MCF 10A (cell line): ENCODE results near the gene SEC22C. TPM values are rescaled to one million over a fixed set of nuclear protein-coding genes. Genes with fewer than 3 reads are reported as not detected.

ENCODE experiments used
- BruUV-seq: library from RNA; stranded (reverse); fragments of 400-500 nt; replicated peaks from 2 replicates; lab custom pipeline; 2021; lab: Mats Ljungman, UMichigan
- CTCF ChIA-PET: fragments of 300-600 bp; sonication (Branson Sonifier 250); formaldehyde crosslinking; extraction: SDS; loops from one replicate; lab custom pipeline; 2021; ENCODE audit warnings: antibody characterized with exemption, inconsistent platforms; lab: Yijun Ruan, JAX
- POLR2A ChIA-PET: fragments of 300-600, 350-650 bp; sonication (Branson Sonifier 250); formaldehyde crosslinking; extraction: SDS; loops from one replicate; lab custom pipeline; 2020; ENCODE audit warnings: antibody characterized with exemption, inconsistent platforms; lab: Yijun Ruan, JAX
- DNase-seq: peaks from one replicate; pipeline ENCODE4 v3.0.0-alpha.2; 2018; ENCODE audit not compliant: unreplicated experiment
- H3K27ac Mint-ChIP-seq: one replicate; pipeline ENCODE4 v1.8.0; 2022; ENCODE audit warnings: mild to moderate bottlenecking, low read depth, mixed read lengths; ENCODE audit not compliant: unreplicated experiment
- H3K27me3 Mint-ChIP-seq: one replicate; pipeline ENCODE4 v1.8.0; 2022; ENCODE audit warnings: mixed read lengths; ENCODE audit not compliant: insufficient read depth, unreplicated experiment
- H3K36me3 Mint-ChIP-seq: one replicate; pipeline ENCODE4 v1.8.0; 2022; ENCODE audit warnings: mild to moderate bottlenecking, moderate library complexity, mixed read lengths; ENCODE audit not compliant: insufficient read depth, unreplicated experiment
- H3K4me1 Mint-ChIP-seq: one replicate; pipeline ENCODE4 v1.8.0; 2022; ENCODE audit warnings: mixed read lengths; ENCODE audit not compliant: insufficient read depth, unreplicated experiment
- H3K4me3 Mint-ChIP-seq: one replicate; pipeline ENCODE4 v1.8.0; 2022; ENCODE audit warnings: mild to moderate bottlenecking, moderate library complexity, mixed read lengths; ENCODE audit not compliant: unreplicated experiment
- H3K9me3 Mint-ChIP-seq: one replicate; pipeline ENCODE4 v1.8.0; 2022; ENCODE audit warnings: mixed read lengths; ENCODE audit not compliant: unreplicated experiment
- intact Hi-C: fragments of 100-400 bp; cut with micrococcal nuclease; formaldehyde crosslinking; loops from 2 replicates; pipeline ENCODE4 v1.14.1; 2022
- total RNA-seq: library from RNA; stranded (reverse); gene quantifications from 2 replicates; pipeline ENCODE4 v1.2.3, GENCODE V29; 2022
- TF ChIP-seq, protein P1 (sequence below): fragments of 200-600 bp; IDR thresholded peaks from one replicate; pipeline ENCODE4 v1.8.0; 2022; ENCODE audit warnings: antibody characterized with exemption, mild to moderate bottlenecking; ENCODE audit not compliant: unreplicated experiment

SEC22C gene
- total RNA-seq, 1 experiment from 2014 or later, result 55.7 TPM

GRCh38 chr3:42500909-42501308, 80.9 kb downstream of the SEC22C start:
- Mint-ChIP-seq H3K27me3 (peaks cover 23% of the 10 kb centered on the region), H3K4me1 (peaks cover 21% of the 10 kb centered on the region), H3K27ac (no peak overlapping the region), H3K9me3 (no peaks in the 10 kb centered on the region), H3K4me3 (peak overlapping the region; percentile 36), H3K36me3 (no peaks in the 10 kb centered on the region)
- TF ChIP-seq, protein P1, sequence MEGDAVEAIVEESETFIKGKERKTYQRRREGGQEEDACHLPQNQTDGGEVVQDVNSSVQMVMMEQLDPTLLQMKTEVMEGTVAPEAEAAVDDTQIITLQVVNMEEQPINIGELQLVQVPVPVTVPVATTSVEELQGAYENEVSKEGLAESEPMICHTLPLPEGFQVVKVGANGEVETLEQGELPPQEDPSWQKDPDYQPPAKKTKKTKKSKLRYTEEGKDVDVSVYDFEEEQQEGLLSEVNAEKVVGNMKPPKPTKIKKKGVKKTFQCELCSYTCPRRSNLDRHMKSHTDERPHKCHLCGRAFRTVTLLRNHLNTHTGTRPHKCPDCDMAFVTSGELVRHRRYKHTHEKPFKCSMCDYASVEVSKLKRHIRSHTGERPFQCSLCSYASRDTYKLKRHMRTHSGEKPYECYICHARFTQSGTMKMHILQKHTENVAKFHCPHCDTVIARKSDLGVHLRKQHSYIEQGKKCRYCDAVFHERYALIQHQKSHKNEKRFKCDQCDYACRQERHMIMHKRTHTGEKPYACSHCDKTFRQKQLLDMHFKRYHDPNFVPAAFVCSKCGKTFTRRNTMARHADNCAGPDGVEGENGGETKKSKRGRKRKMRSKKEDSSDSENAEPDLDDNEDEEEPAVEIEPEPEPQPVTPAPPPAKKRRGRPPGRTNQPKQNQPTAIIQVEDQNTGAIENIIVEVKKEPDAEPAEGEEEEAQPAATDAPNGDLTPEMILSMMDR, result no peak
- ChIA-PET POLR2A (no interaction called here), CTCF (interaction anchor here (0.7 to 2.4 kb wide), 4 partner anchors 21 to 246 kb away, joined by 3 to 6 read pairs (median 3); no protein-coding TSS in a partner anchor)
- DNase-seq, result no peak
- no TSS peak for BruUV-seq
- intact Hi-C loops, result loop anchor here (1.0 to 5.0 kb wide), 3 partner anchors 39 to 381 kb away; no protein-coding TSS in a partner anchor

DNA sequence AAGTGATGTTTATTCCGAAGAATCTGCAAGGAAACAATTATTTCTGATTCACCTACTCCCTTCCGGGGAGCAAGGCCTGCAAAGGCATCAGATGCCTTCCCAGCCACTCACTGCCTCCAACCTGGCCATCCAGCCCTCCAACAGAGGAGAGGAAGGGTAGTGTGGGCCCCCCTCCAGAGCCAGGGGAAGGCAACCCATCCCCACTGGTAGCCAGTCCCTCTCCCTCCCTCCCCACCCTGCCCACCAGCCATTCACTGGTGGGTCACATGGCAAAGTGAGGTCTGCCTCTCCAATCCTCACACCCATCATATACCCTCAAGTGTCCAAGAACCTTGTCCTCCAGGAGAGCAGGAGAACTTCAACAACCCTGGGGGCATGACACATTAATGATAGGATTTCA, 81.7 kb downstream of the SEC22C start:
- TF ChIP-seq, protein P1, result no peak
- DNase-seq, result no peak
- intact Hi-C loops, result loop anchor here (2.0 to 5.0 kb wide), 2 partner anchors 47 to 382 kb away; no protein-coding TSS in a partner anchor
- Mint-ChIP-seq H3K4me3 (peak overlapping the region; percentile 36), H3K4me1 (peaks cover 21% of the 10 kb centered on the region), H3K9me3 (no peaks in the 10 kb centered on the region), H3K27me3 (peaks cover 23% of the 10 kb centered on the region), H3K36me3 (no peaks in the 10 kb centered on the region), H3K27ac (no peak overlapping the region)
- BruUV-seq, result no TSS peak
- CTCF ChIA-PET, result interaction anchor here (0.7 to 2.4 kb wide), 2 partner anchors 21 to 75 kb away, joined by 3 to 6 read pairs; no protein-coding TSS in a partner anchor
- POLR2A ChIA-PET, result no interaction called here

- Mint-ChIP-seq H3K27ac (no peak overlapping the region), H3K36me3 (no peaks in the 10 kb centered on the region), H3K4me1 (peaks cover 21% of the 10 kb centered on the region), H3K4me3 (no peak overlapping the region), H3K27me3 (peaks cover 23% of the 10 kb centered on the region), H3K9me3 (no peaks in the 10 kb centered on the region)
- ChIA-PET CTCF (no interaction called here), POLR2A (no interaction called here)
- no TSS peak for BruUV-seq
- DNase-seq, result no peak
- TF ChIP-seq, protein P1, result no peak
- intact Hi-C loops, result no loop called here
Measured at GRCh38 chr3:42499478-42499871, 82.3 kb downstream of the SEC22C start.

DNA sequence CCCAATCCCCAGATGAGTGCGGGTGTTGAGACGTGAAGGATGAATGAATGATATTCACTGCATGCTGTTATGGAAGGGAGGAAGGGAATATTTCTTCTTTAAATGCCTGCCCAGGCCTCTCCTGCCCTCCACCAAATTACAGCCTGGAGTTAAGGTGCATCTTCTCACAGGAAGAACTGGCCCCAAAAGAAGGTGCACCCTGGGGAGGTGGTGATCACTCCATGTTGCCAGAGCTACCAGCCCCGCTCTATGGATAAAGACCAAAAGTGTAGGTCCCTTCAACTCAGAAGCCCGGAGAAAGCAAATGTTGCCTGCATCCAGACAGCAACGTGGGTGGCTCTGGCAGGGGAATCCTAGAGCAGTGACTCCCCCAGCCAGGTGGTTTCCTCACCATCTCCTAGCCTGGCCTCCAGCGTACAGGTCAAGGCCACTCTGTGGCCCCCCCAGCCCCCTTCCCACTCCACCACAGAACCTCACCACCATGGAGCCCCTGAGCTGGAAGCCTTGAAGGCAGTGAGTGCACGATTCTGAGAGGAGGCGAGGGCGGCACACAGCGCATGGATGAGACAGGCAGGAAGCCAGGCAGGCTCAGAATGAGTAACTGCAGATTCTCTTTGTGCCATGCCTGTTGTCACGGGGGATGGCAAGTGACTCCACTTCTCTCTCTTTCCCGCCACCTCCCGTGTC, 82.8 kb downstream of the SEC22C start:
- CTCF ChIA-PET, result interaction anchor here (0.6 kb wide), 1 partner anchor 41 kb away, joined by 4 read pairs; no protein-coding TSS in a partner anchor
- no peak overlapping the region for H3K4me3 Mint-ChIP-seq
- H3K9me3 Mint-ChIP-seq, result no peaks in the 10 kb centered on the region
- H3K27ac Mint-ChIP-seq, result no peak overlapping the region
- H3K36me3 Mint-ChIP-seq, result no peaks in the 10 kb centered on the region
- DNase-seq, result no peak
- TF ChIP-seq, protein P1, result no peak
- peaks cover 23% of the 10 kb centered on the region for H3K27me3 Mint-ChIP-seq
- intact Hi-C loops, result loop anchor here (1.0 kb wide), 1 partner anchor 47 kb away; no protein-coding TSS in a partner anchor
- POLR2A ChIA-PET, result interaction anchor here (1.0 kb wide), 1 partner anchor 15 kb away, joined by 3 read pairs; no protein-coding TSS in a partner anchor
- peaks cover 21% of the 10 kb centered on the region for H3K4me1 Mint-ChIP-seq
- no TSS peak for BruUV-seq
